Hepatocyte (in vitro differentiated cells): Measurements from ENCODE around the gene RAP1GDS1. TPM values are rescaled to one million over a fixed set of nuclear protein-coding genes. Genes with fewer than 3 reads are reported as not detected.
A peak's percentile ranks its signal among the peaks of the same experiment; 100 is the strongest.

Experiments
- DNase-seq: peaks from one replicate; pipeline ENCODE4 v3.0.0-alpha.2; 2016; ENCODE audit warnings: low spot score
- H2AFZ ChIP-seq: fragments of 200-600 bp; sonication (generic); 2 replicates; pipeline ENCODE4 v1.6.0; 2016; ENCODE audit warnings: antibody characterized with exemption, mild to moderate bottlenecking
- H3K27ac ChIP-seq: fragments of 200-600 bp; sonication (generic); 2 replicates; pipeline ENCODE4 v1.5.1; 2016; ENCODE audit warnings: mild to moderate bottlenecking
- H3K27me3 ChIP-seq: fragments of 200-600 bp; sonication (generic); 2 replicates; pipeline ENCODE4 v1.6.1; 2016
- H3K36me3 ChIP-seq: fragments of 200-600 bp; sonication (generic); replicated peaks from 2 replicates; pipeline ENCODE4 v1.5.1; 2016; ENCODE audit warnings: low read depth; ENCODE audit not compliant: insufficient read depth
- H3K4me1 ChIP-seq: fragments of 200-600 bp; sonication (generic); 2 replicates; pipeline ENCODE4 v1.5.1; 2016; ENCODE audit warnings: mild to moderate bottlenecking, moderate library complexity; ENCODE audit not compliant: insufficient read depth
- H3K4me2 ChIP-seq: fragments of 200-600 bp; sonication (generic); 2 replicates; pipeline ENCODE4 v1.6.0; 2016
- H3K4me3 ChIP-seq: fragments of 200-600 bp; sonication (generic); 2 replicates; pipeline ENCODE4 v1.5.1; 2016; ENCODE audit warnings: mild to moderate bottlenecking
- H3K79me2 ChIP-seq: fragments of 200-600 bp; sonication (generic); 2 replicates; pipeline ENCODE4 v1.6.0; 2017; ENCODE audit warnings: mild to moderate bottlenecking
- H3K9me2 ChIP-seq: fragments of 200-600 bp; sonication (generic); replicated peaks from 2 replicates; pipeline ENCODE4 v1.6.0; 2017; ENCODE audit warnings: mild to moderate bottlenecking; ENCODE audit not compliant: insufficient read depth
- H3K9me3 ChIP-seq: fragments of 200-600 bp; sonication (generic); 2 replicates; pipeline ENCODE4 v1.5.1; 2016; ENCODE audit warnings: low read depth, mild to moderate bottlenecking
- H4K20me1 ChIP-seq: fragments of 200-600 bp; sonication (generic); 2 replicates; pipeline ENCODE4 v1.6.0; 2016; ENCODE audit warnings: mild to moderate bottlenecking; ENCODE audit not compliant: insufficient read depth, poor library complexity, severe bottlenecking
- EZH2 ChIP-seq: fragments of 200-600 bp; sonication (generic); IDR thresholded peaks from 2 replicates; pipeline ENCODE4 v1.6.1; 2016; ENCODE audit warnings: antibody characterized with exemption, mild to moderate bottlenecking, borderline replicate concordance
- EZH2phosphoT487 ChIP-seq: fragments of 200-600 bp; sonication (generic); IDR thresholded peaks from one replicate; pipeline ENCODE4 v1.6.1; 2018; ENCODE audit warnings: antibody characterized with exemption, mild to moderate bottlenecking, low read depth, moderate library complexity; ENCODE audit not compliant: unreplicated experiment, severe bottlenecking
- WGBS: methylation state at CpG from one replicate; pipeline ENCODE4 v1.1.6; 2016; ENCODE audit warnings: low lambda C conversion rate; ENCODE audit errors: missing lambda C conversion rate; 5-methylcytosine and 5-hydroxymethylcytosine counted together
- polyA plus RNA-seq: library from polyadenylated mRNA; unstranded; fragments of >200 nt; fragmentation: Nextera tagmentation; extraction: Ambion mirVana; gene quantifications from 2 replicates; pipeline ENCODE4 v1.2.1, GENCODE V29; 2016
- total RNA-seq: library from RNA; depleted of rRNA; stranded (reverse); fragments of >200 nt; gene quantifications from 2 replicates; pipeline ENCODE4 v1.2.3, GENCODE V29; 2014
- TF ChIP-seq, protein P1 (sequence below): fragments of 200-600 bp; sonication (generic); IDR thresholded peaks from 2 replicates; pipeline ENCODE4 v1.5.1; 2016; ENCODE audit warnings: antibody characterized with exemption, mild to moderate bottlenecking; ENCODE audit not compliant: poor library complexity

Gene RAP1GDS1, protein sequence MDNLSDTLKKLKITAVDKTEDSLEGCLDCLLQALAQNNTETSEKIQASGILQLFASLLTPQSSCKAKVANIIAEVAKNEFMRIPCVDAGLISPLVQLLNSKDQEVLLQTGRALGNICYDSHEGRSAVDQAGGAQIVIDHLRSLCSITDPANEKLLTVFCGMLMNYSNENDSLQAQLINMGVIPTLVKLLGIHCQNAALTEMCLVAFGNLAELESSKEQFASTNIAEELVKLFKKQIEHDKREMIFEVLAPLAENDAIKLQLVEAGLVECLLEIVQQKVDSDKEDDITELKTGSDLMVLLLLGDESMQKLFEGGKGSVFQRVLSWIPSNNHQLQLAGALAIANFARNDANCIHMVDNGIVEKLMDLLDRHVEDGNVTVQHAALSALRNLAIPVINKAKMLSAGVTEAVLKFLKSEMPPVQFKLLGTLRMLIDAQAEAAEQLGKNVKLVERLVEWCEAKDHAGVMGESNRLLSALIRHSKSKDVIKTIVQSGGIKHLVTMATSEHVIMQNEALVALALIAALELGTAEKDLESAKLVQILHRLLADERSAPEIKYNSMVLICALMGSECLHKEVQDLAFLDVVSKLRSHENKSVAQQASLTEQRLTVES
- 36.2 and 42.7 TPM in 2 replicates for total RNA-seq
- polyA plus RNA-seq, result 25.3 and 28.5 TPM in 2 replicates

DNA sequence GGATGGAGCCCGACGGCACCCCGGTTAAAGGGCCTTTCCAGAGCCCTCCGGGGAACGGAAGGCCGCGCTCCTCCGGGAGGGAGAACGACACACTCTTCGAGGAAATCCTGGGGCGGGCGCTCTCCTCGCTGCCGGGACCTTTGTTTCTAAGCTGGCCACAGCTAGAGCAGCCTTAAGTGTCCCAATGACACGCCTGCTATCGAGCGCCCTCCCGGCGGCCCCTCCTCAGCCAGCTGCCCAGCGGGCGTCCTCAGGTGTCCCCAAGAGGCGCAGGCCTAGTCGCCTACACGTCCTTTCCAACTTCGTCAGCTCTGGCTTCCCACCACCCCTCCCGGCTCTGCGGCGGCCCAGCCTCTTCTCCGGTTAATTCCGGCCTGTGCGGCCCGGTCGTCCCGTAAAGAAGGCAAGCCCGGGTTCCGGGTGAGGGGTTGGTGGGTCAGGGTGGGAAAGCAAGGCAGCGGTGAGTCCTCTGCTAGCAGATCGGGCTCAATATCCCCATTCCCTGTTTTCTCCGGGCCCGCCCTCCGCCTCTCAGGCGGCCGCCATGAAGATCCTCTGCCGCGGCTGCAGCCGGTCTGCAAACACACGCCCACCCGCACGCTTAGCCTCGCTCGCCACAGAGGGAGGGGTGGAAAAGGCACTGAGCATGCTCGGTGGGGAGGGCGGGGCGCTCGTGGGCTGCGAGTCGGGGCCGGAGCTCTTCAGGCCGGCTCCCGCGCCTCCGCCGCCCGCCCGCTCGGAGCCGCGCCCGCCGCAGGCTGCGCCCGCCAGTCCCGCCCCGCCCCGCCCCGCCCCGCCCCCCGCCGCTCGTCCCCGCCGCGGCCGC, at the start of gene RAP1GDS1:
Gene RAP1GDS1 (plus strand): TSS at position 806 of the 826 bp plus-strand sequence. CDS start 182 bp downstream, outside the sequence.
- Histone ChIP-seq H3K4me2 (peak within 1 kb of the TSS; percentile 82), H2AFZ (peak within 1 kb of the TSS; percentile 90), H3K9me3 (no peaks in the 10 kb centered on the region), H3K4me1 (peaks cover 14% of the 10 kb centered on the region), H3K27ac (peak within 1 kb of the TSS; percentile 100), H3K79me2 (peaks cover 52% of the 10 kb centered on the region), H3K4me3 (peak within 1 kb of the TSS; percentile 86), H3K9me2 (no peaks in the 10 kb centered on the region), H4K20me1 (peaks cover 5% of the 10 kb centered on the region), H3K27me3 (no peaks in the 10 kb centered on the region), H3K36me3 (no peaks in the 10 kb centered on the region)
- WGBS, result 1% methylated on average over 41 of the region's 84 CpGs
- TF ChIP-seq EZH2, result no peak
- TF ChIP-seq, protein P1, sequence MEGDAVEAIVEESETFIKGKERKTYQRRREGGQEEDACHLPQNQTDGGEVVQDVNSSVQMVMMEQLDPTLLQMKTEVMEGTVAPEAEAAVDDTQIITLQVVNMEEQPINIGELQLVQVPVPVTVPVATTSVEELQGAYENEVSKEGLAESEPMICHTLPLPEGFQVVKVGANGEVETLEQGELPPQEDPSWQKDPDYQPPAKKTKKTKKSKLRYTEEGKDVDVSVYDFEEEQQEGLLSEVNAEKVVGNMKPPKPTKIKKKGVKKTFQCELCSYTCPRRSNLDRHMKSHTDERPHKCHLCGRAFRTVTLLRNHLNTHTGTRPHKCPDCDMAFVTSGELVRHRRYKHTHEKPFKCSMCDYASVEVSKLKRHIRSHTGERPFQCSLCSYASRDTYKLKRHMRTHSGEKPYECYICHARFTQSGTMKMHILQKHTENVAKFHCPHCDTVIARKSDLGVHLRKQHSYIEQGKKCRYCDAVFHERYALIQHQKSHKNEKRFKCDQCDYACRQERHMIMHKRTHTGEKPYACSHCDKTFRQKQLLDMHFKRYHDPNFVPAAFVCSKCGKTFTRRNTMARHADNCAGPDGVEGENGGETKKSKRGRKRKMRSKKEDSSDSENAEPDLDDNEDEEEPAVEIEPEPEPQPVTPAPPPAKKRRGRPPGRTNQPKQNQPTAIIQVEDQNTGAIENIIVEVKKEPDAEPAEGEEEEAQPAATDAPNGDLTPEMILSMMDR, result no peak
- TF ChIP-seq EZH2phosphoT487, result no peak
- peak; percentile 98 for DNase-seq

DNA sequence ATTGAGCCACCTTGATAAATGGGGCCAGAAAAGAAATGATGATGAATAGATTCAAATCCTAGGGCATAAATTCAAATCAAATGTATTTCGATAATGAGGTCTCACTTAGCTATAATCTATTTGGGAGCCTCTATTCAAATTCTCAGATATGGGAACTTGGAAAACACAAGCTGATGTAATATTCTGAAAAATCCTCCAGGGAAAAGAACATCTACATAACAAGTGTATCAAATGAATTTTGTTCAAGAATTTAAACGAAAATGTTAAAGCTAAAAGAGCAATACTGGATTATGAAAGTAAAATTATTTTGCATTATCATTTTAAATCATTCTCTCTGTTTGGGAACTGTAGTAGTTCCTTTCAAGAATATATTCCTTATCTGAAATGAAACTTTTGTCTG, 38.9 kb upstream of the RAP1GDS1 start:
- no peak for DNase-seq
- H3K9me2 ChIP-seq, result no peaks in the 10 kb centered on the region

DNA sequence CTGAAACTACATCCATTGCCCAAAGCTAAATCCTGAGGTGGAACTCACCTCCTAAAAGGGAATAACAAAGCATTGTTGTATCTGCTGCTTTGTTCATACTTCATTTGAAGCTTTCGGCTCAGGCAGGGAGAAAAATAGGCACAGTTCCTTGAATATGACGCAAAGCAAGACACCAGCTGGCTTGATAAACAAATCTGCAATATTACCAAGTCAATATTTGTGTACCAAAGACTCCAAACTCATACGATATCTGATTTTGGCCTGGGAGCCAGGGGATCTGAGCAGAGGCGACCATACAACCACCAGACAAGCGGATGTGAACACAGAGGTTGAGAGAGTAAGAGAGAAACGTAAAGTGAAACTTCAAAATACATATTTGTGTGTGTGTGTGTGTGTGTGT, 34.8 kb upstream of the RAP1GDS1 start:
- no peak overlapping the region for H3K4me3 ChIP-seq
- no peak for DNase-seq
- H3K27ac ChIP-seq, result no peak overlapping the region
- no peak overlapping the region for H3K4me2 ChIP-seq
- H4K20me1 ChIP-seq, result no peaks in the 10 kb centered on the region
- H3K79me2 ChIP-seq, result no peaks in the 10 kb centered on the region
- H3K9me2 ChIP-seq, result no peaks in the 10 kb centered on the region
- H3K9me3 ChIP-seq, result no peaks in the 10 kb centered on the region
- no peak for TF ChIP-seq EZH2phosphoT487
- no peak for TF ChIP-seq EZH2
- TF ChIP-seq, protein P1, result no peak
- WGBS, result 84% methylated on average over 6 of the region's 6 CpGs
- H3K4me1 ChIP-seq, result no peaks in the 10 kb centered on the region
- no peaks in the 10 kb centered on the region for H3K36me3 ChIP-seq
- H2AFZ ChIP-seq, result no peak overlapping the region
- H3K27me3 ChIP-seq, result no peaks in the 10 kb centered on the region

More for the DNA sequence above, 38.9 kb upstream of the RAP1GDS1 start:
- no peaks in the 10 kb centered on the region for H3K4me1 ChIP-seq
- H3K4me2 ChIP-seq, result no peak overlapping the region
- no peak overlapping the region for H3K27ac ChIP-seq
- H3K9me3 ChIP-seq, result no peaks in the 10 kb centered on the region
- TF ChIP-seq EZH2phosphoT487, result no peak
- TF ChIP-seq EZH2, result no peak
- TF ChIP-seq, protein P1, result no peak
- H3K4me3 ChIP-seq, result no peak overlapping the region
- 66% methylated on average over 2 of the region's 2 CpGs for WGBS
- H3K27me3 ChIP-seq, result no peaks in the 10 kb centered on the region
- no peaks in the 10 kb centered on the region for H4K20me1 ChIP-seq
- no peaks in the 10 kb centered on the region for H3K36me3 ChIP-seq
- no peak overlapping the region for H2AFZ ChIP-seq
- H3K79me2 ChIP-seq, result no peaks in the 10 kb centered on the region
